ENCODE data around the gene BNC2.

DNA sequence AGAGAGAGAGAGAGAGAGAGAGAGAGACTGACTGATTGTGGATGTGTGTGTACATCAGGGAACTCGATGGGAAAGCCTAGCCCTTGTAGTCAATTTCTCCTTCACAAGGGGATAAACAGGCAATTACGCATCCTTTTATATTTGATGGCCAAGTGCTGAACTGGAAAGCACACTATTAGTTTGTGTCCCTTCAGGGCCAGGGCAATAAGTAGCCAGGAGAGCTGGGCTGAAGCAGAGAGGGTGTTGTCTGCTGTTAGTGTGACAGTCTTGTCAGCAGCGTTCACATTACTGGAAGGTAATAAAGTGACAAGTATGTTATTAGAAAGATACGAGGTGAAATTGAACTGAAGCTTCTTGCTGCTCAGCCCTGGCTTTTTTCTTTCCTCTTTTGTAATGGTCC, 457.7 kb downstream of the BNC2 start:
- TF ChIP-seq, protein P1, sequence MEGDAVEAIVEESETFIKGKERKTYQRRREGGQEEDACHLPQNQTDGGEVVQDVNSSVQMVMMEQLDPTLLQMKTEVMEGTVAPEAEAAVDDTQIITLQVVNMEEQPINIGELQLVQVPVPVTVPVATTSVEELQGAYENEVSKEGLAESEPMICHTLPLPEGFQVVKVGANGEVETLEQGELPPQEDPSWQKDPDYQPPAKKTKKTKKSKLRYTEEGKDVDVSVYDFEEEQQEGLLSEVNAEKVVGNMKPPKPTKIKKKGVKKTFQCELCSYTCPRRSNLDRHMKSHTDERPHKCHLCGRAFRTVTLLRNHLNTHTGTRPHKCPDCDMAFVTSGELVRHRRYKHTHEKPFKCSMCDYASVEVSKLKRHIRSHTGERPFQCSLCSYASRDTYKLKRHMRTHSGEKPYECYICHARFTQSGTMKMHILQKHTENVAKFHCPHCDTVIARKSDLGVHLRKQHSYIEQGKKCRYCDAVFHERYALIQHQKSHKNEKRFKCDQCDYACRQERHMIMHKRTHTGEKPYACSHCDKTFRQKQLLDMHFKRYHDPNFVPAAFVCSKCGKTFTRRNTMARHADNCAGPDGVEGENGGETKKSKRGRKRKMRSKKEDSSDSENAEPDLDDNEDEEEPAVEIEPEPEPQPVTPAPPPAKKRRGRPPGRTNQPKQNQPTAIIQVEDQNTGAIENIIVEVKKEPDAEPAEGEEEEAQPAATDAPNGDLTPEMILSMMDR (conservative IDR thresholded peaks at IDR 0.05; ENCODE audit: low read depth, low read length), result no peak
- no peak for TF ChIP-seq POLR2A (IDR thresholded peaks at IDR 0.05; ENCODE audit: low read depth, low read length)
- TF ChIP-seq, protein P2, sequence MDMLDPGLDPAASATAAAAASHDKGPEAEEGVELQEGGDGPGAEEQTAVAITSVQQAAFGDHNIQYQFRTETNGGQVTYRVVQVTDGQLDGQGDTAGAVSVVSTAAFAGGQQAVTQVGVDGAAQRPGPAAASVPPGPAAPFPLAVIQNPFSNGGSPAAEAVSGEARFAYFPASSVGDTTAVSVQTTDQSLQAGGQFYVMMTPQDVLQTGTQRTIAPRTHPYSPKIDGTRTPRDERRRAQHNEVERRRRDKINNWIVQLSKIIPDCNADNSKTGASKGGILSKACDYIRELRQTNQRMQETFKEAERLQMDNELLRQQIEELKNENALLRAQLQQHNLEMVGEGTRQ (IDR thresholded peaks at IDR 0.05; ENCODE audit: low read depth, low read length), result no peak
- no peak for TF ChIP-seq CHD1 (IDR thresholded peaks at IDR 0.05; ENCODE audit: low read depth, low read length)
- TF ChIP-seq CEBPB (IDR thresholded peaks at IDR 0.05; ENCODE audit: low read depth, low read length), result no peak
- TF ChIP-seq RCOR1 (IDR thresholded peaks at IDR 0.05; ENCODE audit: insufficient replicate concordance, low read length), result no peak
- TF ChIP-seq RAD21 (IDR thresholded peaks at IDR 0.05; ENCODE audit: low read length), result no peak
- no peak for TF ChIP-seq RFX5 (IDR thresholded peaks at IDR 0.05; ENCODE audit: low read depth, low read length)
- TF ChIP-seq FOS (IDR thresholded peaks at IDR 0.05; ENCODE audit: low read depth, low read length), result no peak
